IMR-90 (cell line): Measurements from ENCODE around the gene RFX2. TPM values are rescaled to one million over a fixed set of nuclear protein-coding genes. Genes with fewer than 3 reads are reported as not detected.

Experiments
- ATAC-seq: fragments of 200-7000 bp; cut with Tn5 transposase; 2 replicates; pipeline ENCODE4 v1.9.1; 2020; ENCODE audit warnings: low read depth, mild to moderate bottlenecking, moderate library complexity
- BruUV-seq: library from RNA; stranded (reverse); fragments of 400-500 nt; replicated peaks from 2 replicates; lab custom pipeline; 2021; lab: Mats Ljungman, UMichigan
- CTCF ChIA-PET: fragments of 300-600 bp; formaldehyde crosslinking; extraction: SDS; loops from one replicate; lab custom pipeline; 2021; ENCODE audit warnings: antibody characterized with exemption; lab: Yijun Ruan, JAX
- POLR2A ChIA-PET: fragments of 300-600 bp; sonication (Branson Sonifier 250); formaldehyde crosslinking; loops from one replicate; lab custom pipeline; 2022; ENCODE audit warnings: antibody characterized with exemption; ENCODE audit not compliant: unreplicated experiment; lab: Charles Lee
- DNase-seq: peaks from one replicate; pipeline ENCODE4 v3.0.0; 2013
- H2AFZ ChIP-seq: replicated peaks from 2 replicates; pipeline ENCODE3; 2013; ENCODE audit warnings: low read length, mild to moderate bottlenecking; ENCODE audit not compliant: poor library complexity
- H2AK5ac ChIP-seq: 2 replicates; pipeline ENCODE4 v1.6.1; 2013; ENCODE audit warnings: low read depth, low read length, inconsistent platforms
- H2AK9ac ChIP-seq: replicated peaks from 2 replicates; pipeline ENCODE3; 2013; ENCODE audit warnings: mild to moderate bottlenecking, low read depth, low read length, moderate library complexity; ENCODE audit not compliant: poor library complexity
- H2BK120ac ChIP-seq: 2 replicates; pipeline ENCODE4 v1.6.1; 2013; ENCODE audit warnings: low read depth, low read length, inconsistent platforms
- H2BK15ac ChIP-seq: 3 replicates; pipeline ENCODE4 v1.6.1; 2013; ENCODE audit warnings: low read depth, low read length, inconsistent platforms
- H2BK20ac ChIP-seq: 2 replicates; pipeline ENCODE4 v1.6.1; 2013; ENCODE audit warnings: low read depth, mild to moderate bottlenecking, inconsistent platforms, low read length, moderate library complexity
- H2BK5ac ChIP-seq: 2 replicates; pipeline ENCODE4 v1.6.1; 2013; ENCODE audit warnings: mild to moderate bottlenecking, low read depth, low read length, inconsistent platforms; ENCODE audit not compliant: poor library complexity, severe bottlenecking
- H3K14ac ChIP-seq: replicated peaks from 2 replicates; pipeline ENCODE4 v1.6.1; 2013; ENCODE audit warnings: low read depth, low read length, inconsistent platforms
- H3K18ac ChIP-seq: 2 replicates; pipeline ENCODE4 v1.6.1; 2013; ENCODE audit warnings: low read depth, low read length, control low read depth
- H3K23ac ChIP-seq: 2 replicates; pipeline ENCODE4 v1.6.1; 2013; ENCODE audit warnings: low read depth, low read length, inconsistent platforms
- H3K27ac ChIP-seq: 2 replicates; pipeline ENCODE4 v1.5.1; 2013; ENCODE audit warnings: mild to moderate bottlenecking, control low read depth, low read length; ENCODE audit not compliant: insufficient read depth
- H3K27me3 ChIP-seq: 2 replicates; pipeline ENCODE4 v1.6.1; 2013; ENCODE audit warnings: low read length; ENCODE audit not compliant: control insufficient read depth, insufficient read depth
- H3K36me3 ChIP-seq: 2 replicates; pipeline ENCODE4 v1.6.1; 2013; ENCODE audit warnings: low read length, mixed read lengths; ENCODE audit not compliant: control insufficient read depth, insufficient read depth
- H3K4ac ChIP-seq: 2 replicates; pipeline ENCODE4 v1.6.1; 2013; ENCODE audit warnings: low read depth, low read length, inconsistent platforms
- H3K4me1 ChIP-seq: 2 replicates; pipeline ENCODE4 v1.6.1; 2013; ENCODE audit warnings: low read length, mixed read lengths; ENCODE audit not compliant: control insufficient read depth, insufficient read depth
- H3K4me2 ChIP-seq: 2 replicates; pipeline ENCODE4 v1.6.1; 2013; ENCODE audit warnings: low read depth, mild to moderate bottlenecking, control low read depth, low read length, moderate library complexity
- H3K4me3 ChIP-seq: 2 replicates; pipeline ENCODE4 v1.5.1; 2013; ENCODE audit warnings: low read depth, mild to moderate bottlenecking, control low read depth, low read length, moderate library complexity; ENCODE audit not compliant: insufficient read depth
- H3K56ac ChIP-seq: 2 replicates; pipeline ENCODE4 v1.6.1; 2013; ENCODE audit warnings: low read length, inconsistent platforms; ENCODE audit not compliant: insufficient read depth; ENCODE audit errors: extremely low read depth
- H3K79me1 ChIP-seq, 2 experiments: 2 replicates each; pipeline ENCODE4 v1.6.1; 2013; ENCODE audit warnings: low read length in 2 of 2, inconsistent platforms in 1 of 2, low read depth in 1 of 2
- H3K9ac ChIP-seq: 2 replicates; pipeline ENCODE4 v1.6.1; 2013; ENCODE audit warnings: low read depth, low read length, control low read depth
- H3K9me1 ChIP-seq: 2 replicates; pipeline ENCODE4 v1.6.1; 2013; ENCODE audit warnings: low read length, inconsistent platforms; ENCODE audit not compliant: insufficient read depth
- H3K9me3 ChIP-seq: 2 replicates; pipeline ENCODE4 v1.6.1; 2013; ENCODE audit warnings: low read length; ENCODE audit not compliant: control insufficient read depth, insufficient read depth
- H4K20me1 ChIP-seq: 2 replicates; pipeline ENCODE4 v1.6.1; 2013; ENCODE audit warnings: low read length, inconsistent platforms; ENCODE audit not compliant: insufficient read depth
- H4K5ac ChIP-seq: 2 replicates; pipeline ENCODE4 v1.6.1; 2013; ENCODE audit warnings: mild to moderate bottlenecking, low read depth, low read length, control low read depth
- H4K8ac ChIP-seq, 2 experiments: 2 replicates each; pipeline ENCODE4 v1.6.1; 2013; ENCODE audit warnings: low read depth in 2 of 2, low read length in 2 of 2, control low read depth in 1 of 2, inconsistent platforms in 1 of 2
- H4K91ac ChIP-seq: 2 replicates; pipeline ENCODE4 v1.6.1; 2013; ENCODE audit warnings: low read depth, low read length, inconsistent platforms; ENCODE audit not compliant: insufficient read depth
- CEBPB ChIP-seq: IDR thresholded peaks from 2 replicates; pipeline ENCODE4 v1.6.1; 2012; ENCODE audit warnings: low read depth, low read length, improper control_type of control experiment
- POLR2A ChIP-seq: IDR thresholded peaks from 2 replicates; pipeline ENCODE4 v1.6.1; 2012; ENCODE audit warnings: mild to moderate bottlenecking, low read depth, low read length
- RFX5 ChIP-seq: IDR thresholded peaks from 2 replicates; pipeline ENCODE4 v1.8.0; 2012; ENCODE audit warnings: low read depth, mild to moderate bottlenecking, low read length, moderate library complexity
- WGBS, 2 experiments: methylation state at CpG; one replicate each; pipeline versions ENCODE4 v1.1.5 to v1.1.7; 2013; ENCODE audit warnings: missing lambda C conversion rate in 2 of 2; ENCODE audit not compliant: insufficient read length in 1 of 2; ENCODE audit errors: extremely low coverage in 2 of 2; 5-methylcytosine and 5-hydroxymethylcytosine counted together
- dilution Hi-C: fragments of 300-500 bp; cut with HindIII; formaldehyde crosslinking; loops from one replicate; pipeline ENCODE4 v1.14.3; 2018; ENCODE audit warnings: low sequenced_read_pairs; ENCODE audit not compliant: unreplicated experiment
- in situ Hi-C: fragments of 300-500 bp; cut with MboI; formaldehyde crosslinking; loops from 3 replicates; pipeline ENCODE4 v1.14.3; 2019; ENCODE audit warnings: low sequenced_read_pairs, inconsistent platforms, mixed read lengths
- intact Hi-C: fragments of 100-400 bp; cut with micrococcal nuclease; formaldehyde crosslinking; loops from 2 replicates; pipeline ENCODE4 v1.10.0; 2022
- polyA plus RNA-seq, 3 experiments: library from polyadenylated mRNA; depleted of rRNA; stranded (reverse); fragments of >200 nt; gene quantifications; 2 replicates each; pipeline ENCODE4 v1.2.3, GENCODE V29; 2012; ENCODE audit warnings: low replicate concordance in 1 of 3
- total RNA-seq: library from RNA; depleted of rRNA; stranded (reverse); fragments of >200 nt; gene quantifications from 2 replicates; pipeline ENCODE4 v1.2.3, GENCODE V29; 2012

The RFX2 gene
- total and polyA plus RNA-seq, 2 of the 4 experiments (the other 2 are of a cell fraction), result 2.2 to 4.9 TPM

GRCh38 chr19:5953030-5953589, 157.2 kb downstream of the RFX2 start:
- H2BK15ac ChIP-seq, result peak overlapping the region; percentile 84; the same call in 2 of the 3 replicates
- peaks cover 38 to 99% of the 10 kb centered on the region in 2 experiments; a peak in 3 of 4 replicates for H3K79me1 ChIP-seq
- H3K56ac ChIP-seq, result peak overlapping the region; percentile 26; the same call in 1 of the 2 replicates
- peak overlapping the region; percentile 72 for H4K91ac ChIP-seq
- peak; percentile 69 for TF ChIP-seq CEBPB
- no peak for TF ChIP-seq RFX5
- no peak for TF ChIP-seq POLR2A
- BruUV-seq, result no TSS peak
- no peaks in the 10 kb centered on the region for H3K9me3 ChIP-seq
- 70% methylated on average over 2 of the region's 5 CpGs; no CpG with 5 or more reads in 1 of the 2 experiments for WGBS, 2 experiments
- H3K4me3 ChIP-seq, result no peak overlapping the region
- DNase-seq, result peak; percentile 58
- ChIA-PET CTCF (no interaction called here), POLR2A (no interaction called here)
- H2BK20ac ChIP-seq, result peak overlapping the region; percentile 92
- peaks cover 44% of the 10 kb centered on the region for H3K9me1 ChIP-seq
- H4K8ac ChIP-seq, result peak overlapping the region; percentile 63 to 73
- peaks cover 15% of the 10 kb centered on the region for H3K36me3 ChIP-seq
- H4K5ac ChIP-seq, result peak overlapping the region; percentile 86; the same call in 1 of the 2 replicates
- H3K4me2 ChIP-seq, result peak overlapping the region; percentile 34; the same call in 1 of the 2 replicates
- H3K27me3 ChIP-seq, result no peaks in the 10 kb centered on the region
- H2AFZ ChIP-seq, result no peak overlapping the region
- dilution Hi-C loops, result no loop called here
- peaks cover 54% of the 10 kb centered on the region for H3K4me1 ChIP-seq
- peak overlapping the region; percentile 95 for H2AK5ac ChIP-seq
- H3K18ac ChIP-seq, result peak overlapping the region; percentile 91
- H3K23ac ChIP-seq, result peak overlapping the region; percentile 96
- peaks cover 78% of the 10 kb centered on the region for H4K20me1 ChIP-seq
- in situ Hi-C loops, result no loop called here
- H2AK9ac ChIP-seq, result no peak overlapping the region
- no peak for ATAC-seq
- peak overlapping the region; percentile 88 for H3K14ac ChIP-seq
- no peak overlapping the region for H3K9ac ChIP-seq
- H3K27ac ChIP-seq, result peak overlapping the region; percentile 67; the same call in 1 of the 2 replicates
- peak overlapping the region; percentile 67 for H2BK120ac ChIP-seq
- peak overlapping the region; percentile 95 for H3K4ac ChIP-seq
- intact Hi-C loops, result no loop called here
- H2BK5ac ChIP-seq, result peak overlapping the region; percentile 76
